22Rv1 (cell line): ENCODE data around the gene C18orf32.

Source experiments
- H3K27ac ChIP-seq: fragments of 450-650 bp; 2 replicates; pipeline ENCODE4 v1.5.1; 2017
- ZFX ChIP-seq: fragments of 450-650 bp; IDR thresholded peaks from 2 replicates; pipeline ENCODE4 v1.6.1; 2017; ENCODE audit warnings: antibody characterized with exemption, borderline replicate concordance
- TF ChIP-seq, protein P1 (sequence below): fragments of 450-650 bp; IDR thresholded peaks from 2 replicates; pipeline ENCODE4 v1.5.1; 2017; ENCODE audit warnings: mild to moderate bottlenecking

Gene C18orf32

DNA sequence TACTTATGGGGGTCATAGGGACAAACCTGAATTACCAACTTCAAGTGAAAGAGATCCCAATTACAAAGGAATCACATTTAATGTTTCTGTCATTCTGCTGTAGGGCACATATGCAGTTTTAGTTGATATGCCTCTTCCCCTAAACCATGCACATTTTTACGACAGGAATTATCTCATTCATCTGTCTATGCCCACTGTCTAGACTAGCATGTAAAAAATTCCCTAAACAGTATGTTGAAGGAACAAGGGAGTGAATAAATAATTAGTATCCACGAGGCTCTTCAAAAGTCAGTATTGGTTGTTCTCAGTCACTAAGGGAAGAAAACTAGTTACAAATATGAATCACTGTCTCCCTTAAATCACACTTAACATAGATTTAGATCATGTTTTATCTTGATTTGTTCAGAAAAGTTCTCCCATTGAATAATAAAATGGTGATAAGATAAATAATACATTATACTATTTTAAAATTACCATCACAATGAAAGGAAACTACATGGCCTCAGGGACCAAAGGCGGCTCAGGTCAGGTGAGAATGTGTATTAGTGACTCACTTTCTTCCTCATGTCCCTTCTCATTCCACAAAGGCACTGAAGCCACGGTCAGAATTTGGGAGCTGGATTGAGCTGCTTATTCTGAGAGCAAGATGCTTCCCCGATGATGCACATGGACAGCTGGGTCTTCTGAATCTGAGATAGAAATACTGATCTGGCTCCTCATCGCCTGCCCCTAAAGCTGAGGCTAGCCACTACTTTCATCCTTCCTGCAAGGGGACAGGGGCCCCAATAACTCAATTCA, 55.7 kb downstream of the C18orf32 start:
- TF ChIP-seq ZFX: no peak
- TF ChIP-seq, protein P1, sequence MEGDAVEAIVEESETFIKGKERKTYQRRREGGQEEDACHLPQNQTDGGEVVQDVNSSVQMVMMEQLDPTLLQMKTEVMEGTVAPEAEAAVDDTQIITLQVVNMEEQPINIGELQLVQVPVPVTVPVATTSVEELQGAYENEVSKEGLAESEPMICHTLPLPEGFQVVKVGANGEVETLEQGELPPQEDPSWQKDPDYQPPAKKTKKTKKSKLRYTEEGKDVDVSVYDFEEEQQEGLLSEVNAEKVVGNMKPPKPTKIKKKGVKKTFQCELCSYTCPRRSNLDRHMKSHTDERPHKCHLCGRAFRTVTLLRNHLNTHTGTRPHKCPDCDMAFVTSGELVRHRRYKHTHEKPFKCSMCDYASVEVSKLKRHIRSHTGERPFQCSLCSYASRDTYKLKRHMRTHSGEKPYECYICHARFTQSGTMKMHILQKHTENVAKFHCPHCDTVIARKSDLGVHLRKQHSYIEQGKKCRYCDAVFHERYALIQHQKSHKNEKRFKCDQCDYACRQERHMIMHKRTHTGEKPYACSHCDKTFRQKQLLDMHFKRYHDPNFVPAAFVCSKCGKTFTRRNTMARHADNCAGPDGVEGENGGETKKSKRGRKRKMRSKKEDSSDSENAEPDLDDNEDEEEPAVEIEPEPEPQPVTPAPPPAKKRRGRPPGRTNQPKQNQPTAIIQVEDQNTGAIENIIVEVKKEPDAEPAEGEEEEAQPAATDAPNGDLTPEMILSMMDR: no peak
- H3K27ac ChIP-seq: no peak overlapping the region
